HG02610 (cell line): Measurements from ENCODE around the gene CCDC9.
A peak's percentile ranks its signal among the peaks of the same experiment; 100 is the strongest.

ENCODE experiments used
- ATAC-seq: cut with Tn5 transposase; IDR thresholded peaks from one replicate; pipeline ENCODE4 v1.9.1; 2021; ENCODE audit warnings: mild to moderate bottlenecking, moderate library complexity; ENCODE audit not compliant: unreplicated experiment

The CCDC9 gene

GRCh38 chr19:47255879-47256692 is at the start of gene CCDC9:
TSS of gene CCDC9 (plus strand) at chr19:47256525. CDS start at chr19:47258401, 1,876 bp downstream.
- ATAC-seq: peak; percentile 45

GRCh38 chr19:47209319-47210179 is 46.8 kb upstream of the CCDC9 start:
- ATAC-seq: no peak

DNA sequence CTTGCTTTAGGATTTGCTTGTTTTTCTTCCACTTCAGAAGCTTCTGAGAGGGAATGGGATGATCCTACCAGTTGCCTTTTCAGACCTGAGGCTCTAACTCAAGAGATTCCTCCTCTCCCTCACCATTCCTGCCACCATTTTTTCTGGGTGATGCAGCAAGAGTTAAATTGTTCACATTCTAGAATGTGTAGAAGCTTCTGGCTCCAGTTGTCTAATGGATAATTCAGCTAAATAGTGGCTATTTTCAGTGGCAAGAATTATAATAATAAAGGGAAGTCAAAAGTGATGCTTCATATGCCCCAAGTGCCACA is 46.2 kb upstream of the CCDC9 start:
- ATAC-seq: no peak

DNA sequence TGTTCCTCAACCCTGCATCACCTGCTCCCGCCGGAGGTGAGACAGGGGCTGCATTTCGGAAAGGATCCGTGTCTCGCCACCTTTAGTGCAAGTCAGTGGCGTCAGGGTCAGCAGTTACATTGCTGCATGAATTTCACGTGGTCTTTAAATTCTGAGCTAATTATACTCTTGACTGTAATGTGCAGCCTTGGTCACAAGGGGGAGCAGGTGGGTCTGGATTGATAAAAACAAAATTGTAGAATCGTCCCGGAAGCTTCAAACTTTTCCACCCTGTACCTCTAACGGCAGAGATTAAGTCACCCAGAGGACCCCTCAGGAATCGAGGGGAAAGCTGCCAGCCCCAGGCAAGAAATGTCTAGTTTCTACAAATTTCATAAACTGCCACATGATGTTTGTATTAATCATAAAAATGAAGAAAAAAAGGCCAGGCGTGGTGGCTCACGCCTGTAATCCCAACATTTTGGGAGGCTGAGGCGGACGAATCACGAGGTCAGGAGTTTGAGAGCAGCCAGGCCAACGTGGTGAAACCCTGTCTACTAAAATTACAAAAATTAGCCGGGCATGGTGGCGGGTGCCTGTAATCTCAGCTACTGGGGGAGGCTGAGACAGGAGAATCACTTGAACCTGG is 45.5 kb upstream of the CCDC9 start:
- no peak for ATAC-seq

DNA sequence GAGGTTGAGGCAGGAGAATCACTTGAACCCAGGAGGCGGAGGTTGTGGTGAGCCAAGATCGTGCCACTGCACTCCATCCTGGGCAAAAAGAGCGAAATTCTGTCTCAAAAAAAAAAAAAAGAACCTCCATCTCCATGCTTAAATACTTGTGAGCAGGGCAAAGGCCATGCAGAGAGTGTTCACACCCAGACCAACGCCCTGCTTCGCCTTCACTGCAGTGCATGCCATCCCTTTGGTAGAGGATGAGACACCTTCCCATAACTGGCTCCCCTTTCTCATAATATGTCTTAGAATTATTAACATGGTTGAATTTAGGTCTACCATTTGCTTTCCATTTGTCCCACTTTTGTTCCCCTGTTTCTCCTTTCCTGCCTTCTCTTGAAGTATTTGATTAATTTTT is 40.7 kb upstream of the CCDC9 start:
- no peak for ATAC-seq

DNA sequence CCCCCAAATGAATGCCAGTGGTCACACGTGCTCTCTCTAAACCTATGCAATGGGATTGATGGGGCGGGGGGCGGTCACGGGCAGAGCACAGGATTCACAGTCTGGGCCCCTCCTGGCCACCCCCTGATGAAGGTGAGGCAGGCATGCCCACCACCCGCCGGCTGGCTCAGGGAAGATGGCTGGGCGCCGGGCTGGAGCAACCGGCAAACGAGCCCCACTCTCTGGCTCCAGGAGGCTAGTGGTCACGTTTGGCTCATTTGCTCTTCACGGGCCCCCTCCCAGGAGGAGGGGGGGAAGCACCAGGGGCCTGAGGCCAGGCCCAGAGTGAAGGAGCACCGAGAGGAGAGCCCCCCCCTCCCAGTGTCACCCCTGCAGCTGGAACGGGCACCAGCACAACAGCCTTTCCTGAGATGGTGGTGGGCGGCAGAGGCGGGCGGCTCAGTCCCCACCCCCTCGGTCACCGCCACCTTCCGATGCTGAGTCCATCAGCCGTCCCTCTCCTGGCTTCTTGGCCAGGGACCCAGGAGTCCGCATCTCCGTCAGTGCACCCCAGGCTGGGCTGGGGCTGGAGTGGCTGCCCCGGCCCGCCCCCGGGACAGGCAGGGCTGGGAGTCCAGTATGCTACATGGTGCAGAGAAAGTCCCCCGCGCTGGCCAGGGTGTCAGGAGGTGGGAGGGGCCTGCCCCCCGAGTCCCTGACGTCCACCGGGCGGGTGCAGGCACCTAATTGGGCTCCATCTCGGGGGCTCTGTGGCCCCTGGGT is 35.1 kb upstream of the CCDC9 start:
- ATAC-seq: no peak

DNA sequence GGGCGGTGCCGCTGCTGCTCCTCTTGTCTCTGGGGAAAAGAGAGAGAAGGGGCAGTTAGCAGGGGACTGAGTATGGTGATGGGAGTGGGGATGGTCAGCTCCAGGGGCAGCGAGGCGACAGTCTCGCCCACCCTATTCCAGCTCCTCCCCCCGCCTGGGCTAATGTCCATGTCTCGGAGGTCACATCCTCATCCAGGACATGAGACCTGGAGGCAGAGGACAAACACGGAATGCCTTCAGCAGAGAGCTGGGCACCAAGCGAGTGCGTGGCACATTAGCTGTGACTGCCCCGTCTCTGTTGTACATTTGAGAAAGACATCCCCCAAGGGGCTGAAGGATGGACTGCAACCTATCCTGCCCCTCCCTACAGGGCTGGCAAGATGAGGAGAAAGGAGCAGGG is 34.4 kb upstream of the CCDC9 start:
- no peak for ATAC-seq

GRCh38 chr19:47225746-47226425 is 30.4 kb upstream of the CCDC9 start:
- peak; percentile 37 for ATAC-seq

DNA sequence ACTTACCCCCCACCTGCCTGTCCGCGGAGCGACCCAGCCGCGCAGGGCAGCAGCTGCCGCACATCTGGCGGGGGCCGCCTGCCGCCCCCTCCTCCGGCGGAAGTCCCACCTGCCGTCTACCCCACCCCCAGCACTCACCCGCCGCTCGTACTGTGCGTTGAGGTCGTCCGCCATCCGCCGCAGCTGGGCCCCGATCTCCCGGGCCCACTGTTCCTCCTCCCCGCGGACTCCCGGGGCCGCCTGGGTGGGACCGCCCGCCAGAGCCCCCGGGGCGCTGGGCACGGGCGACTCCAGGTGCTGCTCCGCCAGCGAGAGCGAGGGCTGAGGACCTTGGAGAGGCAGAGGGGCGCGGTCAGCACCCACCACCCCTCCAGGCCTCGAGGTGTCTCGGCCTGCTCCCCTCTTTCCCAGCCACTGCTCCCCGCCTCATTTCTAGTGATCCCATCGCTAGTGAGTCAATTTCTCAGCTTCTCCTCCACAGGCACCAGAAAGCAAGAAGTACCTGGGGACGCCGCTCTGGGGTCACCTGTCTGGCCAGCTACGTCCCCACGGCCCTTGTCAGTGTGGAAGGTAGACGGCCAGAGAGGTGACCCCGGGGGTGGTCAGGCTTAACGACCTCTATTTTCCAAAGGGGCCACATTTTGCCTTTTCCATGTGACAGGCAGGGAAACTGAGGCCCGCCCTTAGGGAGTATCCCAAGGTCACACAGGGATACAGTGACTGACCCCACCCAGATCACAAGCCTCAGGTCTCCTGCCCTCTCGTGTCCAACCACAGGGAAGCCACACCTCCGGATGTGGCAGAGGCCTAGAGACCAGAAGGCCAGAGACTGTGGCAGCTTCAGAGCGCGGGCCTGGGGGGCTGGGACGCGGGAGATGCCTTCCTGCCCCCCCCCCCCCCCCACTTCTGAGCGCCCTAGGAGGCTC is 29.6 kb upstream of the CCDC9 start:
- ATAC-seq: peak; percentile 23

GRCh38 chr19:47227352-47228167 is 28.8 kb upstream of the CCDC9 start:
- ATAC-seq: no peak

- ATAC-seq: no peak
Measured at GRCh38 chr19:47228168-47228936, 28.0 kb upstream of the CCDC9 start.

GRCh38 chr19:47228937-47229675 is 27.2 kb upstream of the CCDC9 start:
- ATAC-seq: no peak

- ATAC-seq: no peak
Measured at GRCh38 chr19:47229676-47230053, 26.7 kb upstream of the CCDC9 start.

- ATAC-seq: no peak
Measured at GRCh38 chr19:47230054-47230920, 26.0 kb upstream of the CCDC9 start.

GRCh38 chr19:47230921-47231214 is 25.5 kb upstream of the CCDC9 start, which contains the start of gene BBC3:
TSS of gene BBC3 (minus strand) at chr19:47231199. CDS start at chr19:47228431, 2,768 bp downstream.
- ATAC-seq: no peak
